K562 (cell line): Measurements from ENCODE around the gene OLFML2B.

Experiments
- FOSL1 ChIP-seq: fragments of 200-800 bp; sonication (Bioruptor generic); conservative IDR thresholded peaks from 2 replicates; pipeline ENCODE4 v1.6.1; 2016; ENCODE audit warnings: missing genetic modification characterization, missing compliant biosample characterization
- KLF1 ChIP-seq: fragments of 450-650 bp; IDR thresholded peaks from 2 replicates; pipeline ENCODE4 v1.6.1; 2016; ENCODE audit warnings: missing genetic modification characterization, missing compliant biosample characterization
- PHF20 ChIP-seq: fragments of 450-650 bp; IDR thresholded peaks from 2 replicates; pipeline ENCODE4 v1.6.1; 2018; ENCODE audit not compliant: partially characterized antibody
- PHF8 ChIP-seq: fragments of 200-600 bp; sonication (generic); IDR thresholded peaks from 2 replicates; pipeline ENCODE4 v1.6.1; 2012; ENCODE audit warnings: mixed run types, mild to moderate bottlenecking, inconsistent platforms, low read length, moderate library complexity, borderline replicate concordance
- RFX5 ChIP-seq: IDR thresholded peaks from 2 replicates; pipeline ENCODE4 v1.6.1; 2011; ENCODE audit warnings: low read depth, mild to moderate bottlenecking, improper control_type of control experiment, low read length
- SIX5 ChIP-seq, 2 experiments: IDR thresholded peaks; 2 replicates each; pipeline ENCODE4 v1.6.1; 2011; ENCODE audit warnings: low read length in 2 of 2, borderline replicate concordance in 1 of 2, low read depth in 1 of 2, mild to moderate bottlenecking in 1 of 2, moderate library complexity in 1 of 2; ENCODE audit not compliant: insufficient read depth in 1 of 2
- TEAD2 ChIP-seq: fragments of 450-650 bp; IDR thresholded peaks from 2 replicates; pipeline ENCODE4 v1.6.1; 2016; ENCODE audit warnings: missing genetic modification characterization, control low read depth, missing compliant biosample characterization
- ZFP36 ChIP-seq: fragments of 150-350 bp; IDR thresholded peaks from 2 replicates; pipeline ENCODE4 v1.6.1; 2018; ENCODE audit warnings: low read length, low read depth; ENCODE audit not compliant: partially characterized antibody
- ZNF232 ChIP-seq: sonication (generic); formaldehyde crosslinking; IDR thresholded peaks from 2 replicates; pipeline ENCODE4 v1.8.0; 2022; ENCODE audit warnings: mild to moderate bottlenecking, missing genetic modification reagents
- TF ChIP-seq, protein P1 (sequence below), 3 experiments: IDR thresholded peaks in 2 of 3; conservative IDR thresholded peaks in 1 of 3; 2 replicates each; pipeline ENCODE4 v1.5.1; 2011 to 2012; ENCODE audit warnings: low read length in 3 of 3, mild to moderate bottlenecking in 3 of 3, control low read depth in 2 of 3, improper control_type of control experiment in 1 of 3, inconsistent platforms in 1 of 3, low read depth in 1 of 3, mixed read lengths in 1 of 3, moderate library complexity in 1 of 3; ENCODE audit not compliant: insufficient read depth in 2 of 3
- TF ChIP-seq, protein P2 (sequence below), 2 experiments: fragments of 450-650 bp; formaldehyde crosslinking in 1 of 2; IDR thresholded peaks; 2 replicates each; pipeline versions ENCODE4 v1.4.0 to v1.6.1; 2014 to 2020; ENCODE audit warnings: mild to moderate bottlenecking in 2 of 2, borderline replicate concordance in 1 of 2, low read depth in 1 of 2
- TF ChIP-seq, protein P3 (sequence below), 2 experiments: IDR thresholded peaks; 2 replicates each; pipeline ENCODE4 v1.6.1; 2011; ENCODE audit warnings: borderline replicate concordance in 1 of 2, control low read depth in 1 of 2, low read depth in 1 of 2, low read length in 1 of 2, mild to moderate bottlenecking in 1 of 2, mixed read lengths in 1 of 2, moderate library complexity in 1 of 2; ENCODE audit not compliant: insufficient read depth in 1 of 2, insufficient read length in 1 of 2, poor library complexity in 1 of 2, severe bottlenecking in 1 of 2; ENCODE audit errors: extremely low read depth in 1 of 2

DNA sequence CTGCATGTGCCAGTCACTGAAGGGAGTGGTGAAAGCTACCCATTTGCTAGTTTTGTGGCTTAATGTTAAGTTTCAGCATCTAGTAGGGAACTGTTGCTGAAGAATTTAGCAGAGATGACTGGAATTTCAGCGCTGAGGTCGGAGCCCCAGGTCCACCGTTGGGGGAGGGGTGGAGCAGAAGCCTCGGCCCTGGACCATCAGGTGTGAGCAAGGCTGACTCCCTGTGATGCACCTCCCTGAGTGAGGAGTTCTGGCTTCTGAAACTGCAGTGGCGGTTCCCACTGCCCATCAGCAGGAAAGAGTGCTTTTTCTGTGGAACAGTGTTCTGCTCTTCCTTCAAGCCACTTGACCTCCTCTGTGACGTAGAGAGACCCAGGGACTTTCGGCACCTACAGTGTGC is 47.2 kb upstream of the OLFML2B start:
- TF ChIP-seq PHF20 (no peak), PHF8 (no peak), KLF1 (tag) (no peak), ZFP36 (no peak), SIX5 (IDR thresholded peaks at IDR 0.05; ENCODE audit: borderline replicate concordance in 1 of 2, insufficient read depth in 1 of 2, low read depth in 1 of 2, low read length in 2 of 2) (no peak), FOSL1 (no peak), TEAD2 (tag) (no peak), RFX5 (no peak), ZNF232 (CRISPR knock-in tag) (no peak)
- TF ChIP-seq, protein P1, sequence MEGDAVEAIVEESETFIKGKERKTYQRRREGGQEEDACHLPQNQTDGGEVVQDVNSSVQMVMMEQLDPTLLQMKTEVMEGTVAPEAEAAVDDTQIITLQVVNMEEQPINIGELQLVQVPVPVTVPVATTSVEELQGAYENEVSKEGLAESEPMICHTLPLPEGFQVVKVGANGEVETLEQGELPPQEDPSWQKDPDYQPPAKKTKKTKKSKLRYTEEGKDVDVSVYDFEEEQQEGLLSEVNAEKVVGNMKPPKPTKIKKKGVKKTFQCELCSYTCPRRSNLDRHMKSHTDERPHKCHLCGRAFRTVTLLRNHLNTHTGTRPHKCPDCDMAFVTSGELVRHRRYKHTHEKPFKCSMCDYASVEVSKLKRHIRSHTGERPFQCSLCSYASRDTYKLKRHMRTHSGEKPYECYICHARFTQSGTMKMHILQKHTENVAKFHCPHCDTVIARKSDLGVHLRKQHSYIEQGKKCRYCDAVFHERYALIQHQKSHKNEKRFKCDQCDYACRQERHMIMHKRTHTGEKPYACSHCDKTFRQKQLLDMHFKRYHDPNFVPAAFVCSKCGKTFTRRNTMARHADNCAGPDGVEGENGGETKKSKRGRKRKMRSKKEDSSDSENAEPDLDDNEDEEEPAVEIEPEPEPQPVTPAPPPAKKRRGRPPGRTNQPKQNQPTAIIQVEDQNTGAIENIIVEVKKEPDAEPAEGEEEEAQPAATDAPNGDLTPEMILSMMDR (IDR thresholded peaks at IDR 0.05 in 2 of 3, conservative IDR thresholded peaks at IDR 0.05 in 1 of 3; ENCODE audit: insufficient read depth in 2 of 3, low read depth in 1 of 3, low read length in 3 of 3): no peak
- TF ChIP-seq, protein P2, sequence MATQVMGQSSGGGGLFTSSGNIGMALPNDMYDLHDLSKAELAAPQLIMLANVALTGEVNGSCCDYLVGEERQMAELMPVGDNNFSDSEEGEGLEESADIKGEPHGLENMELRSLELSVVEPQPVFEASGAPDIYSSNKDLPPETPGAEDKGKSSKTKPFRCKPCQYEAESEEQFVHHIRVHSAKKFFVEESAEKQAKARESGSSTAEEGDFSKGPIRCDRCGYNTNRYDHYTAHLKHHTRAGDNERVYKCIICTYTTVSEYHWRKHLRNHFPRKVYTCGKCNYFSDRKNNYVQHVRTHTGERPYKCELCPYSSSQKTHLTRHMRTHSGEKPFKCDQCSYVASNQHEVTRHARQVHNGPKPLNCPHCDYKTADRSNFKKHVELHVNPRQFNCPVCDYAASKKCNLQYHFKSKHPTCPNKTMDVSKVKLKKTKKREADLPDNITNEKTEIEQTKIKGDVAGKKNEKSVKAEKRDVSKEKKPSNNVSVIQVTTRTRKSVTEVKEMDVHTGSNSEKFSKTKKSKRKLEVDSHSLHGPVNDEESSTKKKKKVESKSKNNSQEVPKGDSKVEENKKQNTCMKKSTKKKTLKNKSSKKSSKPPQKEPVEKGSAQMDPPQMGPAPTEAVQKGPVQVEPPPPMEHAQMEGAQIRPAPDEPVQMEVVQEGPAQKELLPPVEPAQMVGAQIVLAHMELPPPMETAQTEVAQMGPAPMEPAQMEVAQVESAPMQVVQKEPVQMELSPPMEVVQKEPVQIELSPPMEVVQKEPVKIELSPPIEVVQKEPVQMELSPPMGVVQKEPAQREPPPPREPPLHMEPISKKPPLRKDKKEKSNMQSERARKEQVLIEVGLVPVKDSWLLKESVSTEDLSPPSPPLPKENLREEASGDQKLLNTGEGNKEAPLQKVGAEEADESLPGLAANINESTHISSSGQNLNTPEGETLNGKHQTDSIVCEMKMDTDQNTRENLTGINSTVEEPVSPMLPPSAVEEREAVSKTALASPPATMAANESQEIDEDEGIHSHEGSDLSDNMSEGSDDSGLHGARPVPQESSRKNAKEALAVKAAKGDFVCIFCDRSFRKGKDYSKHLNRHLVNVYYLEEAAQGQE (IDR thresholded peaks at IDR 0.05; ENCODE audit: borderline replicate concordance): no peak
- TF ChIP-seq, protein P2 (CRISPR knock-in tag; IDR thresholded peaks at IDR 0.05; ENCODE audit: low read depth): no peak
- TF ChIP-seq, protein P3, sequence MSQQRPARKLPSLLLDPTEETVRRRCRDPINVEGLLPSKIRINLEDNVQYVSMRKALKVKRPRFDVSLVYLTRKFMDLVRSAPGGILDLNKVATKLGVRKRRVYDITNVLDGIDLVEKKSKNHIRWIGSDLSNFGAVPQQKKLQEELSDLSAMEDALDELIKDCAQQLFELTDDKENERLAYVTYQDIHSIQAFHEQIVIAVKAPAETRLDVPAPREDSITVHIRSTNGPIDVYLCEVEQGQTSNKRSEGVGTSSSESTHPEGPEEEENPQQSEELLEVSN (IDR thresholded peaks at IDR 0.05; ENCODE audit: borderline replicate concordance in 1 of 2, extremely low read depth in 1 of 2, insufficient read depth in 1 of 2, insufficient read length in 1 of 2, low read depth in 1 of 2, low read length in 1 of 2, poor library complexity in 1 of 2, severe bottlenecking in 1 of 2): no peak
